ENCODE data around the gene MAP7D3. TPM values are rescaled to one million over a fixed set of nuclear protein-coding genes. Genes with fewer than 3 reads are reported as not detected.

Gene MAP7D3
- total RNA-seq, 1 experiment from 2014 or later = 18.0 TPM

- no peak for TF ChIP-seq CTCF (IDR thresholded peaks at IDR 0.05; ENCODE audit: unreplicated experiment)
Observed at GRCh38 chrX:136215559-136215958, 35.6 kb downstream of the MAP7D3 start.

DNA sequence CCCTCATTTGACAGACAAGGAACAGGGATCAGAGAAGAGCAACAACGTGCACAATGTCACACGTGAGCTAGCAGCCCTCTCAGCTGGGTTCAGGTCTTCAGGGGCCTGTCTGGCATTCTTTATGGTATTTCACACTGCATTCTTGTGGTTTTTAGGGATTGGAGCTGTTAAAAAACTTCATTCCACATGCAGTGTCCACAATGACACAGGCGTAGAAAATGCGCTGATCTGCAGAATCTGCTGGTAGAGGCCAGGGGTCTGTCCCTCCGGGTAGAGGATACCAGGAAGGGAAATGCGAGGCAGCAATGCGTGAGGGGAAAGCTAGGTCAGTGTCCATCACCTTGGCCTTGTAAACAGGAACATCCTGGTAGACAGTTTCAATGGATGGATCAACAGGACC lies 36.6 kb downstream of the MAP7D3 start:
- DNase-seq (ENCODE audit: unreplicated experiment) = peak; percentile 34
- Mint-ChIP-seq H3K27me3 (ENCODE audit: insufficient read depth, unreplicated experiment) (peaks cover 35% of the 10 kb centered on the region), H3K4me3 (ENCODE audit: unreplicated experiment) (no peak overlapping the region), H3K9me3 (ENCODE audit: unreplicated experiment) (no peaks in the 10 kb centered on the region), H3K4me1 (ENCODE audit: insufficient read depth, unreplicated experiment) (peaks cover 14% of the 10 kb centered on the region), H3K36me3 (ENCODE audit: insufficient read depth, unreplicated experiment) (peaks cover 22% of the 10 kb centered on the region), H3K27ac (ENCODE audit: low read depth, unreplicated experiment) (peak overlapping the region; percentile 60)
- ChIA-PET POLR2A (no interaction called here), CTCF (interaction anchor here (0.7 to 0.8 kb wide), 2 partner anchors 9 to 50 kb away, joined by 3 to 4 read pairs; no protein-coding TSS in a partner anchor)
- no TSS peak for BruUV-seq (replicated peaks)
- no peak for TF ChIP-seq CTCF (IDR thresholded peaks at IDR 0.05; ENCODE audit: unreplicated experiment)
- intact Hi-C loops (cut with micrococcal nuclease) = no loop called here

More at GRCh38 chrX:136215559-136215958, 35.6 kb downstream of the MAP7D3 start:
- POLR2A ChIA-PET = no interaction called here
- Mint-ChIP-seq H3K4me1 (ENCODE audit: insufficient read depth, unreplicated experiment) (peaks cover 14% of the 10 kb centered on the region), H3K27me3 (ENCODE audit: insufficient read depth, unreplicated experiment) (peaks cover 29% of the 10 kb centered on the region), H3K4me3 (ENCODE audit: unreplicated experiment) (no peak overlapping the region), H3K9me3 (ENCODE audit: unreplicated experiment) (no peaks in the 10 kb centered on the region), H3K27ac (ENCODE audit: low read depth, unreplicated experiment) (no peak overlapping the region), H3K36me3 (ENCODE audit: insufficient read depth, unreplicated experiment) (peaks cover 31% of the 10 kb centered on the region)
- DNase-seq (ENCODE audit: unreplicated experiment) = no peak
- CTCF ChIA-PET = no interaction called here
- BruUV-seq (replicated peaks) = no TSS peak
- intact Hi-C loops (cut with micrococcal nuclease) = no loop called here

DNA sequence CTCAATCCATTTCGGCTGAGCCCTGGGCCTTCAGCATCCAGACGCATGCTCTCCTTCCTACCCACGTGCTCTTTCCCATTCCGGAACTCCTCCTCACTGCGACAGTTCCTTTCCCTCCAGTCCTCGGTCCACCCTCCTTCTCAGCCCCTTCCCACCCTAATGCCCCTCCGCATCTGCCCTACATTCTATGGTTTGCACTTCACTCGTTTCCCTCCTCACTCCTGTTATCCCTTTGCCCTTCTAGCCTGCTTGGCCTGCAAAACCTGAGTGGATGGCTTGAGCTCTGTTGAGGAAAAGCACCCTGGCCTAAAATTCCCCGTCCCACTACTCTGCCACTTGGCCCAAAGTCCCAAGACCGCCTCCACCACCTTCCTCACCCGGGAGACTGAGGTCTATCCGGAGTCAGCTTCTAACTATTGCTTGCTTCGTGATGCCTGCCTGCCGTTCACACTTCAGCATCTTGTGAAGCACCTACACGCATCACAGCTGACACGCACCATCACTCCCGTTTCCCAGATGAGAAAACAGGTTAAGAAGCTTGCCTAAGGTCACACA lies 38.6 kb downstream of the MAP7D3 start:
- no peak for TF ChIP-seq CTCF (IDR thresholded peaks at IDR 0.05; ENCODE audit: unreplicated experiment)
- Mint-ChIP-seq H3K27me3 (ENCODE audit: insufficient read depth, unreplicated experiment) (peaks cover 38% of the 10 kb centered on the region), H3K4me1 (ENCODE audit: insufficient read depth, unreplicated experiment) (peaks cover 14% of the 10 kb centered on the region), H3K36me3 (ENCODE audit: insufficient read depth, unreplicated experiment) (peaks cover 7% of the 10 kb centered on the region), H3K27ac (ENCODE audit: low read depth, unreplicated experiment) (no peak overlapping the region), H3K4me3 (ENCODE audit: unreplicated experiment) (no peak overlapping the region), H3K9me3 (ENCODE audit: unreplicated experiment) (no peaks in the 10 kb centered on the region)
- ChIA-PET POLR2A (interaction anchor here (0.7 kb wide), 1 partner anchor 9 kb away, joined by 3 read pairs; no protein-coding TSS in a partner anchor), CTCF (no interaction called here)
- no peak for DNase-seq (ENCODE audit: unreplicated experiment)
- BruUV-seq (replicated peaks) = no TSS peak
- intact Hi-C loops (cut with micrococcal nuclease) = no loop called here

- no peak for DNase-seq (ENCODE audit: unreplicated experiment)
- peaks cover 45% of the 10 kb centered on the region for H3K27me3 Mint-ChIP-seq (ENCODE audit: insufficient read depth, unreplicated experiment)
- peaks cover 14% of the 10 kb centered on the region for H3K4me1 Mint-ChIP-seq (ENCODE audit: insufficient read depth, unreplicated experiment)
- H3K4me3 Mint-ChIP-seq (ENCODE audit: unreplicated experiment) = no peak overlapping the region
- H3K9me3 Mint-ChIP-seq (ENCODE audit: unreplicated experiment) = no peaks in the 10 kb centered on the region
- ChIA-PET CTCF (interaction anchor here (3.3 kb wide), 1 partner anchor 183 kb away, joined by 22 read pairs; no protein-coding TSS in a partner anchor), POLR2A (no interaction called here)
- no peak for TF ChIP-seq CTCF (IDR thresholded peaks at IDR 0.05; ENCODE audit: unreplicated experiment)
- H3K27ac Mint-ChIP-seq (ENCODE audit: low read depth, unreplicated experiment) = no peak overlapping the region
- peaks cover 7% of the 10 kb centered on the region for H3K36me3 Mint-ChIP-seq (ENCODE audit: insufficient read depth, unreplicated experiment)
- BruUV-seq (replicated peaks) = no TSS peak
- intact Hi-C loops (cut with micrococcal nuclease) = no loop called here
Observed at GRCh38 chrX:136211766-136212556, 39.2 kb downstream of the MAP7D3 start.
